Breast epithelium (tissue), 4 donors: Measurements from ENCODE around the gene SSBP4. TPM values are rescaled to one million over a fixed set of nuclear protein-coding genes. Genes with fewer than 3 reads are reported as not detected.

Source experiments
- DNase-seq, 2 donors: peaks; one replicate each; pipeline ENCODE4 v3.0.0-alpha.2; 2019; ENCODE audit warnings: low spot score in 2 of 2
- H3K27ac ChIP-seq, 2 donors: fragments of 200-600 bp; sonication (generic) in 1 of 2; one replicate each; pipeline ENCODE4 v1.5.1; 2016 to 2019; ENCODE audit warnings: mild to moderate bottlenecking in 1 of 2
- H3K27me3 ChIP-seq, 2 donors: fragments of 200-600 bp; sonication (generic) in 1 of 2; one replicate each; pipeline versions ENCODE4 v1.5.1 to v1.6.0; 2017 to 2019; ENCODE audit warnings: control low read depth in 1 of 2, mild to moderate bottlenecking in 1 of 2
- H3K36me3 ChIP-seq: fragments of 200-600 bp; one replicate; pipeline ENCODE4 v1.5.1; 2019
- H3K4me1 ChIP-seq, 2 donors: fragments of 200-600 bp; sonication (generic); one replicate each; pipeline ENCODE4 v1.5.1; 2016 to 2019; ENCODE audit warnings: control low read depth in 1 of 2
- H3K4me3 ChIP-seq, 3 donors: fragments of 200-600 bp; sonication (generic); 1 replicate in 2 of 3; 2 replicates in 1 of 3; pipeline ENCODE4 v1.5.1; 2016 to 2019; ENCODE audit warnings: mild to moderate bottlenecking in 3 of 3, moderate library complexity in 2 of 3
- H3K9me3 ChIP-seq, 2 donors: fragments of 200-600 bp; sonication (generic) in 1 of 2; one replicate each; pipeline ENCODE4 v1.5.1; 2016 to 2019; ENCODE audit warnings: control low read depth in 1 of 2
- POLR2A ChIP-seq: fragments of 450-650 bp; IDR thresholded peaks from one replicate; pipeline ENCODE4 v1.6.1; 2016; ENCODE audit warnings: antibody characterized with exemption, mild to moderate bottlenecking, moderate library complexity
- POLR2AphosphoS5 ChIP-seq, 3 donors: sonication (generic); formaldehyde crosslinking; IDR thresholded peaks; one replicate each; pipeline ENCODE4 v1.6.1; 2017; ENCODE audit warnings: antibody characterized with exemption in 3 of 3
- intact Hi-C: fragments of 100-400 bp; cut with DNase I; formaldehyde crosslinking; loops from one replicate; pipeline ENCODE4 v1.15.1; 2023; ENCODE audit warnings: low total_unique reads
- total RNA-seq, 3 donors: library from RNA; depleted of rRNA; stranded (reverse); fragments of >200 nt; gene quantifications; one replicate each; pipeline ENCODE4 v1.1.0, GENCODE V29; 2016
- TF ChIP-seq, protein P1 (sequence below), 3 donors: fragments of 450-650 bp; IDR thresholded peaks; one replicate each; pipeline ENCODE4 v1.5.1; 2016 to 2017; ENCODE audit warnings: antibody characterized with exemption in 3 of 3, mild to moderate bottlenecking in 3 of 3, moderate library complexity in 3 of 3

Gene SSBP4
- total RNA-seq, 3 donors from 2014 or later = 29.4 to 71.8 (median 46.7) TPM

DNA sequence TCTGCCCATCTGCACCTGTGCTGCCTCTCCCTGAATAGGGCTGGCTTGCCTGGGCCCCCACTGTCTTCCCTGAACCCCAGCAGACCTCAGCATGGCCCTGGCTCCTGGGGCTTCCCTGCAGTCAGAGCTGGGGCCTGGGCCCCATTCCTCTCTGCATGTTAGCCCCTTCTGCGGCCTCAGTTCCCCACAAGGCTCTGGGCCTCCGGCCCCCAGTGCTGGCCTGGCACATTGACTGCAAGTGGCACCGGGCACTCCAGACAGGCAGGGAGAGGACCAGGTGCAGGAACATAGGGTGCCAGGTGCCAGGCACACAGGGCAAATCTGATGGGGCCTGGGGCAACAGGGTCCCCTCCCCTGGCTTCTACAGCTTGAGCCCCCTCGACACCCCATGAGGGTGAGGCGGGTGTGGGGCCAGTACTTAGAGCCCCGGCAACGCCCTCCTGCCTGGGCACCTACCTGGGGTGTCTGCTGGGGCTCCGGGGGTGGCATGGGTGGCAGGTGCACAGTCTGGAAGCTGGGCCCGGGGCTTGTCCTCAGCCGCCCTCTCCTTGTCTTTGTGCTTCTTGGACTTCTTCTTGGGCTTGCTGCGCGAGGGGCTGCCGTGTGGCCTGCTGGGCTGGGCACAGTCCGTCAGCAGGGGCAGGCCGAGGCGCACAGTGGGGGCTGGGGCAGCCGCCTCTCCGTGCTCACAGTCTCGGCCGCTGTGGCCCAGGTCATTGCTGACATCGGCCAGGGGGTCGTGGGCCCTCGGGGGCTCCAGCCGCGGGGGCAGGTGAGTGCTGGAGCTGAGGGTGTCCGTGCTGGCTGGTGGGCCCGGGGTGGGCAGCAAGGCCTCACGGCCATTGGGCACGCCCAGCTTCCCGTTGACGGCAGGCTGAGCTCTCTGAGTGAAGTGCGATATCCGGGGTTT lies 31.1 kb downstream of the SSBP4 start:
- intact Hi-C loops = no loop called here
- no peak for DNase-seq
- H3K36me3 ChIP-seq = no peaks in the 10 kb centered on the region
- H3K27ac ChIP-seq = no peak overlapping the region
- no peaks in the 10 kb centered on the region for H3K4me1 ChIP-seq
- no peak overlapping the region for H3K4me3 ChIP-seq
- H3K9me3 ChIP-seq = no peaks in the 10 kb centered on the region
- TF ChIP-seq, protein P1, sequence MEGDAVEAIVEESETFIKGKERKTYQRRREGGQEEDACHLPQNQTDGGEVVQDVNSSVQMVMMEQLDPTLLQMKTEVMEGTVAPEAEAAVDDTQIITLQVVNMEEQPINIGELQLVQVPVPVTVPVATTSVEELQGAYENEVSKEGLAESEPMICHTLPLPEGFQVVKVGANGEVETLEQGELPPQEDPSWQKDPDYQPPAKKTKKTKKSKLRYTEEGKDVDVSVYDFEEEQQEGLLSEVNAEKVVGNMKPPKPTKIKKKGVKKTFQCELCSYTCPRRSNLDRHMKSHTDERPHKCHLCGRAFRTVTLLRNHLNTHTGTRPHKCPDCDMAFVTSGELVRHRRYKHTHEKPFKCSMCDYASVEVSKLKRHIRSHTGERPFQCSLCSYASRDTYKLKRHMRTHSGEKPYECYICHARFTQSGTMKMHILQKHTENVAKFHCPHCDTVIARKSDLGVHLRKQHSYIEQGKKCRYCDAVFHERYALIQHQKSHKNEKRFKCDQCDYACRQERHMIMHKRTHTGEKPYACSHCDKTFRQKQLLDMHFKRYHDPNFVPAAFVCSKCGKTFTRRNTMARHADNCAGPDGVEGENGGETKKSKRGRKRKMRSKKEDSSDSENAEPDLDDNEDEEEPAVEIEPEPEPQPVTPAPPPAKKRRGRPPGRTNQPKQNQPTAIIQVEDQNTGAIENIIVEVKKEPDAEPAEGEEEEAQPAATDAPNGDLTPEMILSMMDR (IDR thresholded peaks at IDR 0.05) = no peak
- TF ChIP-seq POLR2AphosphoS5 (IDR thresholded peaks at IDR 0.05) (no peak), POLR2A (no peak)
- no peaks in the 10 kb centered on the region for H3K27me3 ChIP-seq

DNA sequence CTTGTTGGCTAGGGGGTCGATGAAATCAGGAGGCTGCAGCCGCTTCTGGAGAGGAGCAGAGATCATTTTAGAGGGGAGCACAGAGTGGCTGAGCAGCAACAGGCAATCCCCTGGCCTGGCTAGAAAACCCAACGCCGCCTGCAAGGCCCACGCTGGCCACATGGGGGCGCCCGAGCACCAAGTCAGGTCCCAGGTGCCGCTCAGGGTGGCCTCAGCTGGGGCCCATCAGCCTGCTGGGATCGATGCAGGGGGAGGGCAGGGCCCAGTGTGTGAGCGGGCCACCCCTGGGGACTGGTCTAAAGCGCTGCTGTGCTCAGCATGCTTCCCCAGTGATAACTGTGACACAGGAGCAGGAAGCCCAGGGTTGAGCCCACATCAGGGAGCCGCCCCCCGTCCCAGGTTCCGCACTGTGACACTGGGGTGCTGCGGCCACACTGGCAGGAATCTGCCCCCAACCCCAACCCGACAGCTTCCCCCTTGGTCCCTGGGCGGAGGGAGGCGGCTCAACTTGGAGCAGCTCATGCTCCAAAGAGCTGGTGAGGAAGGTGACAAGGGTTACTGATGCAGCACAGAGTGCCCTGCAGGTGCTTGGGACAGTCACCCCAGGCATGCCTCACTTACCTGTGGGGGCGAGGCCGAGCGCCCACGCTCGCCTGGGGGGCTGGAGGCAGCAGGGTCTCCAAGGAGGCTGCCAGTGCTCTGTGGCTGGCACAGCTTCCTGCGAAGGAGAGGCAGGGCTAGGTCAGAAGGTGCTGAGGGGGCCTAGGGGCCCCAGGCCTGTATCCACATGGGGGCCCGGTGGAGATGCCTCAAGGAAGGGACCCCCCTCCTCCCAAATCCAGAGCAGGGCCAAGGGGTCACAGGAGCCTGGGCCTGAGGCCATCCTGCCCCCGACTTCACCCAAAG lies 32.0 kb downstream of the SSBP4 start:
- TF ChIP-seq POLR2AphosphoS5 (IDR thresholded peaks at IDR 0.05) (peak; percentile 25 to 72 (median 40)), POLR2A (no peak)
- TF ChIP-seq, protein P1 (IDR thresholded peaks at IDR 0.05) = peak; percentile 93 to 97 (median 96)
- H3K4me1 ChIP-seq = no peaks in the 10 kb centered on the region
- H3K27ac ChIP-seq = peak overlapping the region in 1 of 2 donors; percentile 1
- no peak overlapping the region for H3K4me3 ChIP-seq
- DNase-seq = peak; percentile 72 to 86
- no peaks in the 10 kb centered on the region for H3K36me3 ChIP-seq
- no peaks in the 10 kb centered on the region for H3K9me3 ChIP-seq
- H3K27me3 ChIP-seq = no peaks in the 10 kb centered on the region
- intact Hi-C loops = no loop called here

DNA sequence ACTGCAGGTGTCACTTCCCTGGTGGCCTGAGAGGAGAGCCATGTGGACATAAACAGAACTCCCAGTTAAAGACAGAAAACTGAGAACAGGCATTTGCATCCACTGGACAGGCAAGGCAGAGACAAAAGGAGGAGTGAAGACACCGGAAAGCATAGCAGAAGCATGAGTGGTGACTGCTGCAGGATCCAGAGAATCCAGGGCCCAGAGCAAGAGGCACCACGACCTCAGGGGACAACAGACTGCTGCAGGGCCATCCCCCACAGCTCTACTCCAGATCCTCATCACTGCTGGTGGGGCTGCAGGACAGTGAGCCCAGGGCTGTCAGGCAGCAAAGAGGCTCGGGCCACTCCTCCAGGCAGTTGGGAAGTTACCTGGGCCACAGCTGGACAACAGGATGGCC lies 33.2 kb downstream of the SSBP4 start:
- Histone ChIP-seq H3K9me3 (no peaks in the 10 kb centered on the region), H3K36me3 (no peaks in the 10 kb centered on the region), H3K4me1 (no peaks in the 10 kb centered on the region), H3K27ac (no peak overlapping the region), H3K27me3 (no peaks in the 10 kb centered on the region), H3K4me3 (no peak overlapping the region)
- no peak for DNase-seq
- TF ChIP-seq POLR2A = no peak
- no peak for TF ChIP-seq POLR2AphosphoS5 (IDR thresholded peaks at IDR 0.05)
- TF ChIP-seq, protein P1 (IDR thresholded peaks at IDR 0.05) = no peak
- intact Hi-C loops = no loop called here

DNA sequence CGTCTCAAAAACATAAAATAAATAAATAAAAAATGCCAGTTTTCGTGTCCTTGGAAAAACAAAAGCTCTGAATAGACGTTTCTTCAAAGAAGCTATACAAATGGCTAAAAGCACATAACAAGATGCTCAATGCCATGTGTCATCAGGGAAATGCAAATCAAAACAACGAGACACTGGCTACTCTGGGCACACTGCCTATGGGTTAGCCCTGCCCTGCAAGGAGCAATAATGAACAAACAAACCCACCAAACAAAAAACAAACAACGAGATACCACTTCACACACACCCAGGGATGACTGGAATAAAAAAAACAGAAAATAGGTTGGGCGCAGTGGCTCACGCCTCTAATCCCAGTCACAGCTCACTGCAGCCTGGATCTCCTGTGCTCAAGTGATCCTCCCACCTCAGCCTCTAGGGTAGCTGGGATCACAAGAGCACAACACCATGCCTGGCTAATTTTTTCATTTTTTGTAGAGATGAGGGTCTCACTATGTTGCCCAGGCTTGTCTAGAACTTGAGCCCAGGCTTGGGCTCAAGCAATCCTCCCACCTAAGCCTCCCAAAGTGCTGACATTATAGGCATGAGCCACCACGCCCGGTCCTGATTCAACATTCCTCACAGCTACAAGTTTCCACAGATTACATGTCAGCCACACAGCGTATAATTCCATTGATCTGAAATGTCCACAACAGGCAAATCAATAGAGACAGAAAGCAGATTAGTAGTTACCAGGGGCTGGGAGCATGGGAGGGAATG lies 34.2 kb downstream of the SSBP4 start:
- TF ChIP-seq POLR2A (no peak), POLR2AphosphoS5 (IDR thresholded peaks at IDR 0.05) (no peak)
- TF ChIP-seq, protein P1 (IDR thresholded peaks at IDR 0.05) = no peak
- no peaks in the 10 kb centered on the region for H3K27me3 ChIP-seq
- intact Hi-C loops = no loop called here
- H3K4me3 ChIP-seq = no peak overlapping the region
- DNase-seq = no peak
- H3K4me1 ChIP-seq = no peaks in the 10 kb centered on the region
- no peaks in the 10 kb centered on the region for H3K9me3 ChIP-seq
- no peaks in the 10 kb centered on the region for H3K36me3 ChIP-seq
- no peak overlapping the region for H3K27ac ChIP-seq
